Activated CD4-positive, alpha-beta T cell treated with anti-CD3 and anti-CD28 coated beads for 48 hours (primary cell): ENCODE data around the gene FOXK2.

Source experiments
- DNase-seq: peaks from one replicate; pipeline ENCODE4 v3.0.0-alpha.2; 2020

The FOXK2 gene

GRCh38 chr17:82613283-82614094 lies 94.0 kb downstream of the FOXK2 start:
- no peak for DNase-seq

DNA sequence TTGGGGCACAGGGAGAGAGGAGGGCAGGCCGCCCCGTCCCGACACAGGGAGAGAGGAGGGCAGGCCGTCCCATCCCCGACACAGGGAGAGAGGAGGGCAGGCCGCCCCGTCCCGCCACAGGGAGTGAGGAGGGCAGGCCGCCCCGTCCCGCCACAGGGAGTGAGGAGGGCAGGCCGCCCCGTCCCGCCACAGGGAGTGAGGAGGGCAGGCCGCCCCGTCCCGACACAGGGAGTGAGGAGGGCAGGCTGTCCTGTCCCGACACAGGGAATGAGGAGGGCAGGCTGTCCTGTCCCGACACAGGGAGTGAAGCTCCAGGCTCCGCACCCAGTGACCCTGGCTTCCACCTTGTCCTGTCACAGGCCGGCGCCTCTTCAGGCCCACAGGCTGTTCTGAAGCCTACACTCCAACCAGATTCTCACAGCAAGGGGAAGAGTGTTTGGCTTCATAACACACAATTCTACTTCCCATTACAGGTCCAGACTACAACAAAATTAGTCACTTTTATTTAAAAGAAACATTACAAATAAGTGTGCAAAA lies 94.6 kb downstream of the FOXK2 start:
- DNase-seq, result no peak

GRCh38 chr17:82615084-82616020 lies 95.8 kb downstream of the FOXK2 start:
- no peak for DNase-seq

- no peak for DNase-seq
These were observed 96.6 kb downstream of the FOXK2 start for GRCh38 chr17:82616021-82616711.

DNA sequence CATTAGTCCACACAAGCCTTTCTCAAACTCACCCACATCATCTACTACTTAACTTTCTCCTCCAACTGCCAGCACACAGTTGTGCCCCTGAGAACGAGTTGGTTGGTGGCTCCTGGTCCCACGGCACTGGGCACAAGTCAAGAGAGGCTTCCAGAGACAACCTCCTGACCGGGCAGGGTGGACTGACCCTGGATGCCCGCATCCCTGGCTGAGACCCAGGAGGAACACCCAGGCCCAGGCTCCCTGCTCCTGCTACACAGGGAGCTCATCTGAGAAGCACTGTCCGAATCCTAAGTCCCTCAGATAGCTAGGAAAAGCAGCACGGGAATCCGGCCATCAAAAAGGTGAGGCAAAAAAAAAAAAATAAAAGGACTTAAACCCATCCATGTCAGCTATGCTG lies 99.7 kb downstream of the FOXK2 start:
- no peak for DNase-seq

- no peak for DNase-seq
These were observed 100.1 kb downstream of the FOXK2 start for GRCh38 chr17:82619641-82620040.

DNA sequence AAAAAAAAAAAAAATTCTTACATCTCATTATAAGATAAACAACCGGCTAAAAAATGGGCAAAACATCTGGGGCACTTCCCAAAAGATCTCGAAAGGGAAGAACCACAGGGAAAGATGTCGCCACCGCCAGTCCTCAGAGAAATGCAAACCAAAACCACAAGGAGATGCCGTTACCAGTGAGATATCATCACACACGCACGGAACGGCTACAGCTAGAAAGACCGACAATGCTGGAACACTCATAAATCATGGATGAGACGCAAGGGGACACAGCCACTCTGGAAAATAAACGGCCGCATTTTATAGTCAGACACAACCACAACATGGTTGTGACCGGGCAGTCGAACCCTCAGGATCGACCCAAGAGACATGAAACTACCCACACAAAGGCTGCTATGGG lies 104.2 kb downstream of the FOXK2 start:
- DNase-seq, result no peak

GRCh38 chr17:82627405-82627804 lies 107.9 kb downstream of the FOXK2 start:
- DNase-seq, result no peak

GRCh38 chr17:82629748-82630147 lies 110.2 kb downstream of the FOXK2 start:
- no peak for DNase-seq

DNA sequence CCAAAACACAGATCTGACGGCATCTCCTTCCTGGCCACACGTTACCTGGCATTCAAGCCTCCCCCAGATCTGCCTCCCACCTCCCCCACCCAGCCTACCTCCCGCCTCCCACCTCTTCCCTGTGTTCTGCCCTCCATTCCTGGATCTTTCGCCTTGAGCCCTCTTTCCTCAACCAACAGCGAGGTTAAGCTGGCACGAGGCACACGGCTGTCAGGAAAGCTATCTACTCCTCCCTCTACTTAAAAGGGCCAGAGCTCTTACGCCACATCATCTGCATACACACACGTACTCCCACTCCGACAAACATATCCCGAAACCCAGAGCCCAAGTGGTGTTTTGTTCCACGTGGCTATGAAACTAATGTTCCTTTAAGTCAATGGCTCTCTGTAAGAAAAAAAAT lies 110.7 kb downstream of the FOXK2 start:
- no peak for DNase-seq

DNA sequence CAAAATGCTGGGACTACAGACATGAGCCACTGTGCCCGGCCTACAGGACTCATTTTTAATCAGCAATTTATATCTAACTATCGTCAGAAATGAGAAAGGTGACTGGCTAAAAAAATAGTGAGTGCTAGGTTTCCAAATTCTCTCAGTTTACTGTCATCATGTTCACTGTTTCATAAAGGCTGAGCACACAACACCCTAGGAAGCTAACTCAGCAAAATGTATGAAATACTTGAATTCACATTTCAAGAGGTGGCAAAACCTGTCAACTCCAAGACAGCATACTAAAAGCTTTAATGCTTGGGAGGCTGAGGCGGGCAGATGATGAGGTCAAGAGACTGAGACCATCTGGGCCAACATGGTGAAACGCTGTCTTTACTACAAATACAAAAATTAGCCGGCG lies 112.0 kb downstream of the FOXK2 start:
- no peak for DNase-seq

DNA sequence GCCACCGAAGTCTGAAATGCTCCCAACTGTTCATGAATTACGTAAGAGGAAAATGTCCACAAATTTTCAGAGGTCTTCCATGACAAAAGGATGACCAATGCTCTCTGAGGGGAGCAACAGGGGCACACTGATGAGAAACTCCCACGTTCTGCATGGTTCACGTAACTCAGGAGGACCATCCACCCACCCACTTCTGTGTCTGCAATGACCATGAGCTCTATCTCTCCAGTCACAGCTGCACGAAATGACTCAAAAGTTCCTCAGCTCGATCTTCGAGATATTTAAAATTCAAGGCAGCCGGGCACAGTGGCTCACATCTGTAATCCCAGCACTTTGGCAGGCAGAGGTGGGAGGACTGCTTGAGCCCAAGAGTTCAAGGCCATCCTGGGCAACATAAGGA lies 112.9 kb downstream of the FOXK2 start:
- no peak for DNase-seq

DNA sequence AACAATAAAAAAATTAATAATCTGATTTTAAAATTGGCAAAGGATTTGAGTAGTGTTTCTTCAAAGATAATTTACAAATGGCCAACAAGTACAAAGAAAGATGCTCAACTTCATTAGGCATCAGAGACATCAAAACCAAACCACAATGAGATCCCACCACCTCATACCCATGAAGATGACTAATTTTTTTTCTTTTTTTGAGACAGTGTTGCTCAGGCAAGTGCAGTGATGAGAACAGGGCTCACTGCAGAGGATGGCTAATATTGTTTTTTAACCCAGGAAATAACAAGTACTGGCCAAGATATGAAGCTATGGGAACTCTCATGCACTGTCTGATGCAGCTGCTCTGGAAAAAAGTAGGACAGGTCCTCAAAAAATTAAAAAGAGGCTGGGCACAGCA lies 113.8 kb downstream of the FOXK2 start:
- no peak for DNase-seq

GRCh38 chr17:82636626-82637598 lies 117.4 kb downstream of the FOXK2 start:
- DNase-seq, result no peak

GRCh38 chr17:82638183-82638773 lies 118.7 kb downstream of the FOXK2 start:
- no peak for DNase-seq

DNA sequence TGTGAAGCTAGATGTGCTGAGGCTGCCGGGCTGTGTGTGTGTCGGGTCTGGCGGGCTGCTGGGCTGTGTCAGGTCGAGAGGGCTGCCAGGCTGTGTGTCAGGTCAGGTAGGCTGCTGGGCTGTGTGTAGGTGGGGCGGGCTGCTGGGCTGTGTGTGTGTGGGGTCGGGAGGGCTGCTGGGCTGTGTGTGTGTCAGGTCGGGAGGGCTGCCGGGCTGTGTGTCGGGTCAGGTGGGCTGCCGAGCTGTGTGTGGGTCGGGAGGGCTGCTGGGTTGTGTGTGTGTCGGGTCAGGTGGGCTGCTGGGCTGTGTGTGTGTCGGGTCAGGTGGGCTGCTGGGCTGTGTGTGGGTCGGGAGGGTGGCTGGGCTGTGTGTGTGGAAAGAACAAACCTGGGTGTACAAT lies 120.1 kb downstream of the FOXK2 start:
- no peak for DNase-seq

- no peak for DNase-seq
These were observed 120.5 kb downstream of the FOXK2 start for GRCh38 chr17:82640036-82640435.

DNA sequence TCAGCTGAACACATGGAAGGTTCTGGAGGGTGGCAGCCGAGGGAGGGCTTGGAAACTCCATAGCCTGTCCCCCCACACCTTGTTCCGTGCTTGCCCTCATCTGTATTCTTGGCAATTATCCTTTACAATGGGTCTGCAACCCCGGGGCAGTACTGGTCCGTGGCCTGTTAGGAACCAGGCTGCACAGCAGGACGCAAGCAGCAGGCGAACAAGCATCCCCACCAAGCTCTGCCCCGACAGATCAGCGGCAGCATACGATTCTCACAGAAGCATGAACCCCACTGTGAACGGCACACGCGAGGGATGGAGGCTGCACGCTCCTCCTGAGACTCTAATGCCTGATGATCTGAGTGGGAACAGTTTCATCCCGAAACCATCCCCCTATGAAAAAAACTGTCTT lies 122.5 kb downstream of the FOXK2 start:
- no peak for DNase-seq

DNA sequence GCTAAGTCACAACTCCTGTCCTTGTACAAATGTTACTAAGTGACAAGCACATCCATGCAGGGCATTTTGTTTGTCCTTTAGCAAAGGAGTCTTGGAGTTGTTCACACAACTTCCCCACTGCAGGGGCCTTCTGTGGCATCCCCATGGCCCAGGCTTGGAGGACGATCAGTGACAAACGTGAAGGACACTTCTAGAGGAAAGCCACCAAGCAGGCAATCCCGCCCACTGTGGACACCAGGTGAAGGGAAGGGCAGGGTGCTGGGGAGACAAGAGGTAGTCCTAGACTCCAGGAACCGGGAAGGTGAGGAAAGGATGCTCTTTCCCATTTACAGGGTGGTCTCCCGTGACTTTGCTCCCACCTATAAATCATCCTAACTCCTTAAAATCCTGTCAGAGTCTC lies 124.6 kb downstream of the FOXK2 start:
- no peak for DNase-seq

DNA sequence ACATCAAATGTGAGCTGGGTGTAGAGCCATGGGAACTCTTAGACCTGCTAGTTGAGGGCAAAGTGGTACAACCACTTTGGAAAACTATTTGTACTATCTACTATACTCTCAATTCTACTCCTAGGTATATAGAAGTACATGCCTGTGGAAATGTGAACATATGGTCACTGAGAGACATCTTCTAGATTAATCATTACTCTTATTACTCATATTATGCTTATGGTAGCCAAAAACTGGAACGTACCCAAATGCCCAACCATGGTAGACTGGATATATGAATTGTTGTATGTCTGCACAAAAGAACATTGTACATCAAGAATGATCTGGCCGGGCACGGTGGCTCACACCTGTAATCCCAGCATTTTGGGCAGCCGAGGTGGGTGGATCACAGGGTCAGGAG lies 126.0 kb downstream of the FOXK2 start:
- no peak for DNase-seq

DNA sequence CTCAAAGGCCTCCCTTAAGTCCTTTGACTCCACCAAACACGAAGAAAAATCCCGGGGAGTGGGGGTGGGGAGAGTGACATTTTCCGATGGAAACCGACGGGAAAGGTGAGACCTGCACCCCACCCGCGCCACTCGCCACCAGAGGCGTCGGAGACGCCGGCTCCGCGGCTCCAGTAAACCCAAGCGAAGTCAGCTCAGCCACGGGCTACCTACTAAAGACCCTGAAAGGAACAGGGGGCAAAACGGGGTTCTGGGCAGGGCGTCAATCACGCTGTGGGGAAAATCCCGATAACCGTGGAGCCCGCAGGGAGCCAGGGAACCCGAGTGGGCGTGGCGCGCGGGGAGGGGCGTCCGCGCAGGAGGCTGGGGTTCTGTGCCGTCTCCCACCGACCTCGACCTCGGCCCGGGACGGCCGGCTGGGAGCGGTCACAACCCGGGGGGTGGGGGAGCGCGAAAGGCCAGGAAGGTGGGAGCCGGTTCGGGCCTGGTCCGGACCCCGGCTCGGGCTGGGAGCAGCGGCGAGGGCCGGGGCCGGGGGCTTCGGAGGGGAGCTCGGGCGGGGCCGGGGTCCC lies 128.1 kb downstream of the FOXK2 start:
- peak; percentile 57 for DNase-seq
